OCI-LY1 (cell line): Measurements from ENCODE around the gene SORT1.

Source experiments
- H2AFZ ChIP-seq: fragments of 200-600 bp; sonication (generic), shearing (Covaris generic); 2 replicates; pipeline ENCODE4 v1.6.0; 2014; ENCODE audit warnings: antibody characterized with exemption, mild to moderate bottlenecking, low read length
- H3F3A ChIP-seq: fragments of 200-600 bp; sonication (generic), shearing (Covaris generic); 2 replicates; pipeline ENCODE4 v1.6.0; 2014; ENCODE audit warnings: mild to moderate bottlenecking, antibody characterized with exemption, low read length, moderate library complexity; ENCODE audit not compliant: insufficient read depth
- H3K27ac ChIP-seq: fragments of 200-600 bp; sonication (generic); 2 replicates; pipeline ENCODE4 v1.5.1; 2014; ENCODE audit warnings: low read length, mixed run types, mild to moderate bottlenecking, low read depth; ENCODE audit not compliant: poor library complexity, severe bottlenecking
- H3K27me3 ChIP-seq: fragments of 200-600 bp; sonication (generic); 2 replicates; pipeline ENCODE4 v1.6.0; 2014; ENCODE audit warnings: antibody characterized with exemption, mild to moderate bottlenecking, low read length, moderate library complexity; ENCODE audit not compliant: insufficient read depth
- H3K36me3 ChIP-seq: fragments of 200-600 bp; sonication (generic); 2 replicates; pipeline ENCODE4 v1.6.1; 2014; ENCODE audit warnings: mild to moderate bottlenecking, antibody characterized with exemption, low read length, moderate library complexity, mixed read lengths; ENCODE audit not compliant: insufficient read depth
- H3K4me1 ChIP-seq: fragments of 200-600 bp; sonication (generic); 2 replicates; pipeline ENCODE4 v1.5.1; 2014; ENCODE audit warnings: mild to moderate bottlenecking, low read length, moderate library complexity; ENCODE audit not compliant: insufficient read depth, severe bottlenecking
- H3K4me2 ChIP-seq: fragments of 200-600 bp; sonication (generic), shearing (Covaris generic); 2 replicates; pipeline ENCODE4 v1.6.1; 2014; ENCODE audit warnings: low read length
- H3K4me3 ChIP-seq: fragments of 200-600 bp; sonication (generic); 2 replicates; pipeline ENCODE4 v1.5.1; 2014; ENCODE audit warnings: low read length, low read depth, mild to moderate bottlenecking, mixed read lengths; ENCODE audit not compliant: poor library complexity, severe bottlenecking
- H3K79me2 ChIP-seq: fragments of 200-600 bp; shearing (Covaris generic); 2 replicates; pipeline ENCODE4 v1.6.1; 2016; ENCODE audit warnings: mixed run types, low read length, mixed read lengths; ENCODE audit not compliant: insufficient read depth
- H3K9ac ChIP-seq: fragments of 200-600 bp; sonication (generic), shearing (Covaris generic); 2 replicates; pipeline ENCODE4 v1.6.1; 2014; ENCODE audit warnings: mild to moderate bottlenecking, low read length, mixed read lengths
- H3K9me2 ChIP-seq: fragments of 200-600 bp; sonication (generic), shearing (Covaris generic); 2 replicates; pipeline ENCODE4 v1.6.1; 2014; ENCODE audit warnings: low read depth, mild to moderate bottlenecking, low read length, mixed read lengths
- H3K9me3 ChIP-seq: fragments of 200-600 bp; shearing (Covaris generic); 2 replicates; pipeline ENCODE4 v1.6.1; 2014; ENCODE audit warnings: low read length, mixed read lengths
- H4K20me1 ChIP-seq: fragments of 200-600 bp; sonication (generic), shearing (Covaris generic); 2 replicates; pipeline ENCODE4 v1.6.0; 2016; ENCODE audit warnings: mild to moderate bottlenecking, low read length; ENCODE audit not compliant: insufficient read depth
- EZH2 ChIP-seq: fragments of 200-600 bp; sonication (generic), shearing (Covaris generic); IDR thresholded peaks from 2 replicates; pipeline ENCODE4 v1.8.0; 2017; ENCODE audit warnings: borderline replicate concordance, mixed run types, mild to moderate bottlenecking, antibody characterized with exemption, low read length, moderate library complexity, mixed read lengths
- TF ChIP-seq, protein P1 (sequence below): fragments of 200-600 bp; sonication (generic), shearing (Covaris generic); IDR thresholded peaks from 2 replicates; pipeline ENCODE4 v1.5.1; 2017; ENCODE audit warnings: mild to moderate bottlenecking, antibody characterized with exemption, low read length, moderate library complexity, mixed read lengths

SORT1 gene

DNA sequence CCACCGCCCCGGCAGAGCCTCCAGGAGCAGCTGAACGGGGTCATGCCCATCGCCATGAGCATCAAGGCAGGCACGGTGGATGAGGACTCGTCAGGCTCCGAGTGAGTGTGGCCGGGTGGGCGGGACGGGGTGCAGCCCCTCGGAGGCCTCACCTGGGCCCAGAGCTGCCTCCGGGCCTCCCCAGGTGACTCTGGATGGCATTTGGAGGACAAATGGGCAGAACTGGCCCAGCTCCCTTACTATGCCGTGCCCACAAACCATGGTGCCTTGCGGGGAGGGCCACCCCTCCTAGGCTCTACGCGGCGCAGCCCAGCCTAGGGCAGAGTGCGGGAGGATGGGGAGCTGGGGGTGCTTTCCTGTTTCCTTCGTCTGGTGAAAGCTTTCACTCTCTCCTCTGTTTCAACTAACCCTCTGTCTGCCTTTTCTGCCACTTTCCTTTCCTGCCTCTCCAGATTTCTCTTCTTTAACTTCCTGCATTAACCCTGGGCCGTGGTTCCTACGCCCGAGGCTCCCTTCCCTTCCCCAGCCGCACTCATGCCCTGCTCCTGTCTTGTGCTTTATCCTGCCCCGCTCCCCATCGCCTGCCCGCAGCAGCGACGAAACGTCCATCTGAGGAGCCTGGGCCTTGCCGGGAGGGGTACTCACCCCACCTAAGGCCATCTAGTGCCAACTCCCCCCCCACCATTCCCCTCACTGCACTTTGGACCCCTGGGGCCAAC, 124.0 kb downstream of the SORT1 start:
- Histone ChIP-seq H3K9me2 (no peaks in the 10 kb centered on the region), H3K27ac (no peak overlapping the region), H3K36me3 (no peaks in the 10 kb centered on the region; the same call in 1 of the 2 replicates), H3K9me3 (no peaks in the 10 kb centered on the region), H3K79me2 (no peaks in the 10 kb centered on the region), H3K27me3 (peaks cover 10% of the 10 kb centered on the region; the same call in 1 of the 2 replicates), H3F3A (no peaks in the 10 kb centered on the region; the same call in 1 of the 2 replicates), H4K20me1 (no peaks in the 10 kb centered on the region), H3K9ac (no peak overlapping the region), H3K4me2 (no peak overlapping the region), H2AFZ (no peak overlapping the region), H3K4me1 (no peaks in the 10 kb centered on the region), H3K4me3 (no peak overlapping the region)
- TF ChIP-seq EZH2 = no peak
- TF ChIP-seq, protein P1, sequence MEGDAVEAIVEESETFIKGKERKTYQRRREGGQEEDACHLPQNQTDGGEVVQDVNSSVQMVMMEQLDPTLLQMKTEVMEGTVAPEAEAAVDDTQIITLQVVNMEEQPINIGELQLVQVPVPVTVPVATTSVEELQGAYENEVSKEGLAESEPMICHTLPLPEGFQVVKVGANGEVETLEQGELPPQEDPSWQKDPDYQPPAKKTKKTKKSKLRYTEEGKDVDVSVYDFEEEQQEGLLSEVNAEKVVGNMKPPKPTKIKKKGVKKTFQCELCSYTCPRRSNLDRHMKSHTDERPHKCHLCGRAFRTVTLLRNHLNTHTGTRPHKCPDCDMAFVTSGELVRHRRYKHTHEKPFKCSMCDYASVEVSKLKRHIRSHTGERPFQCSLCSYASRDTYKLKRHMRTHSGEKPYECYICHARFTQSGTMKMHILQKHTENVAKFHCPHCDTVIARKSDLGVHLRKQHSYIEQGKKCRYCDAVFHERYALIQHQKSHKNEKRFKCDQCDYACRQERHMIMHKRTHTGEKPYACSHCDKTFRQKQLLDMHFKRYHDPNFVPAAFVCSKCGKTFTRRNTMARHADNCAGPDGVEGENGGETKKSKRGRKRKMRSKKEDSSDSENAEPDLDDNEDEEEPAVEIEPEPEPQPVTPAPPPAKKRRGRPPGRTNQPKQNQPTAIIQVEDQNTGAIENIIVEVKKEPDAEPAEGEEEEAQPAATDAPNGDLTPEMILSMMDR = no peak

DNA sequence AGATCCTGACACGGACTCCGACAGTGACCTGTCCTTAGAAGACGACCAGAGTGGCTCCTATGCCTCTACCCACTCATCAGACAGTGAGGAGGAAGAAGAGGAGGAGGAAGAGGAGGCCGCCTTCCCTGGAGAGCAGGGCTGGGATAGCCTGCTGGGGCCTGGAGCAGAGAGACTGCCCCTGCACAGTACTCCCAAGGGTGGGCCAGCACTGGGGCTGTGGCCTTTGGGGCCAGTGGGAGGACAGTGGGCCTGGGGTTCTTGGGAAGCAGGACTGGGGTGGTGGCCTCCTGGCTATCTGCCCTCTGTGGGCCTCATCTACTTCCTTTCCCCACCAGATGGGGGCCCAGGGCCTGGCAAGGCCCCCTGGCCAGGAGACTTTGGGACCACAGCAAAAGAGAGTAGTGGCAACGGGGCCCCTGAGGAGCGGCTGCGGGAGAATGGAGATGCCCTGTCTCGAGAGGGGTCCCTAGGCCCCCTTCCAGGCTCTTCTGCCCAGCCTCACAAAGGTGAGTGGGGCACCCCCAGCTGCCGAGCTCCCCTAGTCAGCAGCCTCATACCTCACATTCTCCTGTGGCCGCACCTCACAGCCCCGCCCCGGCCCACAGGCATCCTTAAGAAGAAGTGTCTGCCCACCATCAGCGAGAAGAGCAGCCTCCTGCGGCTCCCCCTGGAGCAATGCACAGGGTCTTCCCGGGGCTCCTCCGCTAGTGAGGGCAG, 124.7 kb downstream of the SORT1 start:
- Histone ChIP-seq H3K9ac (no peak overlapping the region), H3F3A (no peaks in the 10 kb centered on the region), H3K4me1 (no peaks in the 10 kb centered on the region), H4K20me1 (no peaks in the 10 kb centered on the region), H2AFZ (no peak overlapping the region), H3K27ac (no peak overlapping the region), H3K36me3 (no peaks in the 10 kb centered on the region; the same call in 1 of the 2 replicates), H3K9me2 (no peaks in the 10 kb centered on the region), H3K9me3 (no peaks in the 10 kb centered on the region), H3K79me2 (no peaks in the 10 kb centered on the region), H3K27me3 (peaks cover 10% of the 10 kb centered on the region; the same call in 1 of the 2 replicates), H3K4me2 (no peak overlapping the region), H3K4me3 (no peak overlapping the region)
- TF ChIP-seq, protein P1 = no peak

DNA sequence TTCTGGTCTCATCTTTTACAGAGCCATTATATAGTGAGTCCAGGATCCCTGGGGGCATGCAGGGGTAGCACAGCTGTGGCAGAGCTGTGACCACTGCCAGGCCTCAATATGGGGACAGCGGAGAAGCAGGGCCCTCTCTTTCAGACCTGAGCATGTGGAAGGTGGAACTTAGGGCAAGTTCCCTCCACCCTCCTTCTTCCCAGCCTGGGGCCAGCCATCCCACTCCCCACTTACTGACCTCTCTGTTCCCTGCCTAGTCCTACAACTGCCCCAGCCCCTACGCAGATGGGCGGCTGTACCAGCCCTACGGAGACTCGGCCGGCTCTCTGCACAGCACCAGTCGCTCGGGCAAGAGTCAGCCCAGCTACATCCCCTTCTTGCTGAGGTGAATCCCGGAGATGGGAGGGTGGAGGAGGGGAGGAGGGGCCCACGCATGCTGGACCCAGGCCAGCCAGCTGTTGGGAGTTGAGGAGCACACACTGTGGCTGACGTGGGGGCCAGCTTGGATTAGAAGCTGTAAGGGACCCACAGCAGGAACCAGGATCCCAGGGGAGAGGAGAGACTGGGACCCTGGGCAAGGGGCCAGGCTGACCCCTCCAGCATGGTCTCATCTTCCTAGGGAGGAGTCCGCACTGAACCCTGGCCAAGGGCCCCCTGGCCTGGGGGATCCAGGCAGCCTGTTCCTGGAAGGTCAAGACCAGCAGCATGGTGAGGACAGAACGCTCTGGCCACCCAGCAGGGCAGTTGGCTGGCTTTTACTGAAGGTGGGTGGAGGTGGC, 125.5 kb downstream of the SORT1 start:
- Histone ChIP-seq H3K27ac (no peak overlapping the region), H3K9me2 (no peaks in the 10 kb centered on the region), H4K20me1 (no peaks in the 10 kb centered on the region), H3K9me3 (no peaks in the 10 kb centered on the region), H3K4me3 (no peak overlapping the region), H3K79me2 (no peaks in the 10 kb centered on the region), H3K4me2 (no peak overlapping the region), H3F3A (no peaks in the 10 kb centered on the region), H3K4me1 (no peaks in the 10 kb centered on the region), H3K9ac (no peak overlapping the region), H3K36me3 (no peaks in the 10 kb centered on the region; the same call in 1 of the 2 replicates), H3K27me3 (peaks cover 10% of the 10 kb centered on the region; the same call in 1 of the 2 replicates), H2AFZ (no peak overlapping the region)
- no peak for TF ChIP-seq EZH2
- TF ChIP-seq, protein P1 = no peak
